ENCODE measurements around the gene ATG5. TPM values are rescaled to one million over a fixed set of nuclear protein-coding genes. Genes with fewer than 3 reads are reported as not detected.

Gene ATG5
- total RNA-seq, 1 donor: 62.6 TPM

DNA sequence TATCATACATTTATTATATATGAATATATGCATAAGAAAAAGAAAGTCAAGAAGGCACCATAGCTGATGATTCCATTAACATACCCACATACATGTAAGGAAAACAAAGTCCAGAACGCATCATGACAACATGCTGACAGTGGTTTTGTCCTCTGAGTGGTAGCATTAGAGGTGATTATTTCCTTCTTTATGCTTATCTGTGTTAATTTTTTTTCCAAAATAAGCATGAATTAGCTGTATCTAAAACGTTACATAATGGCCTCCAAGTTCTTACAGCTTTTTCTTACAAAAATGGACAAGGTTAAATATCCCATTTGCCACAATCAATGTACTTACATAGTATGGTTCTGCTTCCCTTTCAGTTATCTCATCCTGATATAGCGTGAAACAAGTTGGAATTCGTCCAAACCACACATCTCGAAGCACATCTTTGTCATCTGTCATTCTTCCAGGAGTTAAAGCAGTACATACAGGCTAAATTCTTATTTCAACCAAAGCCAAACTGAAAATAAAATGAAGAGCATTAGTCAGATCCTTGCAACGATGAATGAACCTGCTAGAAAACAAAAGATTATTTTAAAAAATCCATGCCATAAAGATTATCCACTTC lies 9.7 kb downstream of the ATG5 start:
- TF ChIP-seq, protein P1, sequence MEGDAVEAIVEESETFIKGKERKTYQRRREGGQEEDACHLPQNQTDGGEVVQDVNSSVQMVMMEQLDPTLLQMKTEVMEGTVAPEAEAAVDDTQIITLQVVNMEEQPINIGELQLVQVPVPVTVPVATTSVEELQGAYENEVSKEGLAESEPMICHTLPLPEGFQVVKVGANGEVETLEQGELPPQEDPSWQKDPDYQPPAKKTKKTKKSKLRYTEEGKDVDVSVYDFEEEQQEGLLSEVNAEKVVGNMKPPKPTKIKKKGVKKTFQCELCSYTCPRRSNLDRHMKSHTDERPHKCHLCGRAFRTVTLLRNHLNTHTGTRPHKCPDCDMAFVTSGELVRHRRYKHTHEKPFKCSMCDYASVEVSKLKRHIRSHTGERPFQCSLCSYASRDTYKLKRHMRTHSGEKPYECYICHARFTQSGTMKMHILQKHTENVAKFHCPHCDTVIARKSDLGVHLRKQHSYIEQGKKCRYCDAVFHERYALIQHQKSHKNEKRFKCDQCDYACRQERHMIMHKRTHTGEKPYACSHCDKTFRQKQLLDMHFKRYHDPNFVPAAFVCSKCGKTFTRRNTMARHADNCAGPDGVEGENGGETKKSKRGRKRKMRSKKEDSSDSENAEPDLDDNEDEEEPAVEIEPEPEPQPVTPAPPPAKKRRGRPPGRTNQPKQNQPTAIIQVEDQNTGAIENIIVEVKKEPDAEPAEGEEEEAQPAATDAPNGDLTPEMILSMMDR (IDR thresholded peaks at IDR 0.05; ENCODE audit: insufficient read depth, low read depth, low read length): no peak
- no peak for DNase-seq (ENCODE audit: low read depth)
- H3K4me3 ChIP-seq (ENCODE audit: low read depth, low read length): no peak overlapping the region

DNA sequence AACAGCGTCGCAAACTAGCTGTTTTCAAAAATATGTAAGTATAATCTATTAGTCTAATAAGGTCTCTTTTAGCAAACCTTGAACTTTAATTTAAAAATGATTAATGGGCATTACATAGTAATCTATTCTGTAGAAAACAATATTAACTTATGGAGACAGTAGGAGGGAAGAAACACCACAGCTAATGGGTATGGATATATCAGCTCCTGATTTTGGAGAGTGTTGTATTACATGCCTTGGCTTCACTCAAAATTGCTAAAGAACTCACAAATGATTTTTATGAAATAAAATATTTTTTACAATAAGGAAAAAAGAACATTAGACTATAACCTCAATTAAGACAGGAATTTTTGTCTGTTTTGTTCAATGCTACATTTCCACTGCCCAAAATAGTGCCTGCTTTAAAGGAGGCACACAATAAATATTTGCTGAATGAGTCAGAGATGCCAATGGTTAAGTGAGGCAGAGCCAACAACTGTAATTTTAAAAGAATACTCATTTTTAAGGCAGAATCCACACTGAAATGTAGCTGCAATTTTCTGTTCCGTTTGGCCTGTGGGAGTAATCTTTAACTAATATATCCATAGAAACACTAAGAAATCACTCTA lies 15.7 kb downstream of the ATG5 start:
- peak; percentile 13 for DNase-seq (ENCODE audit: low read depth)
- TF ChIP-seq, protein P1 (IDR thresholded peaks at IDR 0.05; ENCODE audit: insufficient read depth, low read depth, low read length): no peak
- no peak overlapping the region for H3K4me3 ChIP-seq (ENCODE audit: low read depth, low read length)

DNA sequence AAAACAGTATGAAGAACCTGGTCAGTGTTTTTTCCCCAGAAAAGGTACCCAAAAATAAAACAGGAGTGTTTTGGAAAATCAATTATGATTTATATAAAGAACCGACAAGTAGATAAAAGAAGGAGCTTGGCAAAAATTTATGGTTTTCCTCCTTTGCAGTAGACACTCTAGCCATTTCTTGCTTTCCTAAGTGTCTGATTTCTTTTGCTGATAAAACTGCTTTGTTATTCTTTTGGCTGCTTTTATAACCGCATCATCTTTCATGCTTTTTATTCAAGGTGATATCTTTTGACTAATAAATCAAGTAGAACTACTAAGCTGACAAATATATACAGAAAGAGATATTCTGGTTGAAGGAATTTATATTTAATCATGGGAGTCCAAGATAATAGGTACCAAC lies 16.6 kb downstream of the ATG5 start:
- TF ChIP-seq, protein P1 (IDR thresholded peaks at IDR 0.05; ENCODE audit: insufficient read depth, low read depth, low read length): no peak
- no peak for DNase-seq (ENCODE audit: low read depth)

DNA sequence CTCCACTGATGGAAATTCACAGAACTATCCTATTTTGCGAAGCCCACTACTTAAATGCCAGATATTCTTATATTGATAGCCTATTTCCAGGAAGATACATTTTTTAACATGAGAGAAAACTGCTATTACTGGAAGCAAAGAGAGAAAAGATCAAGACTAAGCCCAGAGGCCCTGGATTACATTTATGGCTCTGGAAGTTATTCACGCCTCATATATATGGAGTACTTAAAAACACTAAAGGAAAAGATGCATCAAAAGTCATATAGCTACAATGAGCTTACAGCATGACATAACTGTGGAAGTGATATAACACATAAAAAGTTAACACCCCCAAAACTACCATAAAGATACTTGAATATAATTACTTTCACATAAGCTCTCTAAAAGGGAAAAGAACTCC lies 19.8 kb downstream of the ATG5 start:
- H3K4me3 ChIP-seq (ENCODE audit: low read depth, low read length): no peak overlapping the region
- TF ChIP-seq, protein P1 (IDR thresholded peaks at IDR 0.05; ENCODE audit: insufficient read depth, low read depth, low read length): no peak
- DNase-seq (ENCODE audit: low read depth): no peak

More for the DNA sequence above, 16.6 kb downstream of the ATG5 start:
- no peak overlapping the region for H3K4me3 ChIP-seq (ENCODE audit: low read depth, low read length)

DNA sequence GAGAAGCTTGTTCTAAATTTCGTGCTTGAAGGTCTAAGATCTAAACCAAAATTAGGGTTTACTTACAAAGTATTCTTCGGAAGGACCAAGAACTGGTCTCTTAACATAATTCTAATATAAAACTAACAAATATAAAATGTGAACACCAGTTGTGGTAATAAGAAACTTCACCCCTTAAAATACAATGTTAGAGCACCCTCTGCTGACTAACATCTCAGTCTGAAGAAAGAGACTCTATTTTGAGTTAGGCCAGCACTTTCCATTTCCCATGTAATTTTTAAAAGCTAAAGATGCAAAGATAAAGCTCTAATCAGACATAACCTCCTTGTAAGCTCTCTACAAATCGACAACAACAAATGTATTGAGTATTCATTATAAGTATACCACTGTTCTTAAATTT lies 24.6 kb downstream of the ATG5 start:
- TF ChIP-seq, protein P1 (IDR thresholded peaks at IDR 0.05; ENCODE audit: insufficient read depth, low read depth, low read length): peak; percentile 65
- H3K4me3 ChIP-seq (ENCODE audit: low read depth, low read length): no peak overlapping the region
- peak; percentile 69 for DNase-seq (ENCODE audit: low read depth)

DNA sequence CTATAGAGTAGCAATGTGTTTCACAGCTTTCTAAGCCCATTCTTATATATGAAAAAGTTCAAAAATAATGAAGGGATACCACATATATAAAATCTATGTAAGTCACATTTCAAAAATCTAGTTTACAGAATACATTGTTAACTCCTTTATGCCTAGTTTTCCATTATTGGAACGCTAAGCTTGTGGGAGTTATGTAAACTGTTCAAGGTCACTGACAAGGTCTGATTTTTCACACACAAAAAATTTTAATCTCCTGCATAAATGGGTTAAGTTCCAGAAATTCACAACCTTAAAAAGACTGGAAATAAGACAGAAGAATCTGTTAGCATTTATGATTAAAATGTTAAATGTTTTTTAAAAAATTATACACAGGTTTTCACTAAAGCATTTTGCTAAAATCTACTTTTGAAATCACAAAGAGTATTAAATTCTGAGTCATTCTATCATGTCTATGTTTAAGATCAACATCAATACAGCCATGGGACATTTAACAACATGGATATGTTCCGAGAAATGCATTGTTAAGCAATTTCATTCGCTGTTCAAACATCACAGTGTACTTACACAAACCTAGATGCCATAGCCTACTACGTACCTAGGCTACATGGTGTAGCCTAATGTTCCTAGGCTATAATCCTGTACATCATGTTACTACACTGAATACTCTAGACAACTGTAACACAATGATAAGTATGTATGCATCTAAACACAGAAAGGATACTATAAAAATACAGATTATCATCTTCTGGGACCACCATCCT lies 25.4 kb downstream of the ATG5 start:
- TF ChIP-seq, protein P1 (IDR thresholded peaks at IDR 0.05; ENCODE audit: insufficient read depth, low read depth, low read length): no peak
- H3K4me3 ChIP-seq (ENCODE audit: low read depth, low read length): no peak overlapping the region
- DNase-seq (ENCODE audit: low read depth): no peak
